ENCODE measurements around the gene SLC6A6.

SLC6A6 gene

DNA sequence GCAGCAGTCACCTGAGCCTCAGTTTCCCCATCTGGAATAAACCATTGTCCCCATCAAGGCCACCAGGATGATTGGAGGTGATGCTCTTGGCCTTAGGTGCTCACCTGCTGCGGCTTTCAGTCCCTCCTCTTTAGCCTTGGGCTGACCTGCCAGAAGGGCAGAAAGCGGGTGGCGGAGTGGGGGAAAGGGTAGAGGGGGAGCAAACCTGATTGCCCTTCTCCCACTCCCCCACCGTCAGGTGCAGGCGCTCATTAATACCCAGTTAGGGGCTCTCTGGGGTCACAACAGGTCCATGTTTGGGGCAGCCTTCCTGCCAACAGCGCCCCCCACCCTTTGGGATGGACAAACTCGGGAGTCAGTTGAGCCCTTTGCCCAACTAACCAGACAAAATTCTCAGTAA, 87.2 kb downstream of the SLC6A6 start:
- no peak for DNase-seq

DNA sequence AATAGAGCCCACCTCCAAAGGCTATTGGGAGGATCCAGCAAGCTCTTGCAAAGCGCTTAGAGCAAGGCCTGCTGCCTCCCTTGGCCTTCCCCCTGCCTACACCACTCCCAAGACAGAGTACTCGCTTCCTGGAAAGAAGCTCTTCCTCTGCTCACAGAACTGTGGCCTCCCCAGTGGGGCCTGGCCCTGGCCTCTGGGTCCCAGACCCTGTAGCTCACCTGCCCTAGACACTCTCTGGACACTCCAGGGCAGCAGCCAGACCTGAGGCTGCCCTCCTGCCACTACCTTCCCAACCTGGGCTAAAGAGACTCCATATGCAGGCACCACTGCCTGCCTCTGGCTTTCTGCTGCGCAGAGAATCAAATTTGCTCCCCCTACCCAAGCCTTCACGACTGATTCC, 87.8 kb downstream of the SLC6A6 start:
- no peak for DNase-seq

DNA sequence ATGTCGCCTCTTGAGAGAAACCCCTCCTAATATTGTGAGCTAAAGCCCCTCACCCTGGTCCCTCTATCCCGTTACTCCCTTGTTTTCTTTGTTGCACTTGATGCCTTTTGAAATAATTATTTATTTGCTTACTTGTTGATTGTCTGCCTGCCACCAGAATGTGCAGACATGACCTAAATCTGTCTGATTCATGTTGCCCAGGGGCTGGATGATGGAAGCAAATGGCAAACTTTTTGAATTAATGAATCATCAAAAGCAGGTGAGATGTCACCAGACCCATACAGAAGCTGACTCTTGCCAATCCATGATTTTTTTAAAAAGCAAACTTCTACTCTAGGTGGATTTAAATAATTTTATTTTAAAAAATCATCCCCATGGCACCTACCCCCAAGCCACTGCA, 88.4 kb downstream of the SLC6A6 start:
- no peak for DNase-seq

DNA sequence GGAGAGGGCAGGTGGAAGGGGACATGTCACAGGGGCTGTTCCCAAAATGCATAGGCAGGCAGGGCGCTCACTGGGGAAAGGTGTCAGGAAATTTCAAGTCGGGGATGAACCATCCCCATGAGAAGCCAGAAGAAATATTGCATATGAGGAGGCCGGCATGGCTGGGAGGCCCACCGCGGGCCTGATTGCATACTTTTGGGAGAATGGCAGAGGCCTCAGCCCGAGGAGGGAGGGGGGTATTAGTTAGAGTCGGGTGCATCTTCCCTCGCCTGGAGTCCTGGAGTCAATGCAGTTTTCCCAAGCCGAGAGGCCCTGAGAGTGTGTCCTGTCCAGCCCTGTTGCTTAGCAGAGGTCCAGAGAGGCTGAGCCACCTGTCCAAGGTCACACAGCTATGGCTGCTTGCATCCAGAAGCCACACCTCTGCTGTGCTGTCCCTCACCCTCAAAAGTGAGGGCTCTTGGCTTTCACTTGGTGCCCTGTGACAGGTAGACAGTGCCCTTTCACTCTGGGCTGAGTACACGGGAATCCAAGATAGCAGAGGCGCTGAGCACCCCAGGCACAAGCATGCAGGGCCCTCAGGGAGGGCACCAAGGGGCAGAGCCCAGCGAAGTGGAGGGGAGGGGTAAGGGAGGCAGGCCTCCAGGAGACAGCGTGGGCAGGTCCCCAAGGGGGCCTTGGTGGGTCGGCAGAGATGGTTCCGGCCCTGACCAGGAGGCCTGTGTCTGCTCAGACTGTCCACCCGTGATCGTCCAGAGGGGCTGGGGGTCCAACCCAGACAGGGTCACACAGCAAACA, 89.2 kb downstream of the SLC6A6 start:
- no peak for DNase-seq

DNA sequence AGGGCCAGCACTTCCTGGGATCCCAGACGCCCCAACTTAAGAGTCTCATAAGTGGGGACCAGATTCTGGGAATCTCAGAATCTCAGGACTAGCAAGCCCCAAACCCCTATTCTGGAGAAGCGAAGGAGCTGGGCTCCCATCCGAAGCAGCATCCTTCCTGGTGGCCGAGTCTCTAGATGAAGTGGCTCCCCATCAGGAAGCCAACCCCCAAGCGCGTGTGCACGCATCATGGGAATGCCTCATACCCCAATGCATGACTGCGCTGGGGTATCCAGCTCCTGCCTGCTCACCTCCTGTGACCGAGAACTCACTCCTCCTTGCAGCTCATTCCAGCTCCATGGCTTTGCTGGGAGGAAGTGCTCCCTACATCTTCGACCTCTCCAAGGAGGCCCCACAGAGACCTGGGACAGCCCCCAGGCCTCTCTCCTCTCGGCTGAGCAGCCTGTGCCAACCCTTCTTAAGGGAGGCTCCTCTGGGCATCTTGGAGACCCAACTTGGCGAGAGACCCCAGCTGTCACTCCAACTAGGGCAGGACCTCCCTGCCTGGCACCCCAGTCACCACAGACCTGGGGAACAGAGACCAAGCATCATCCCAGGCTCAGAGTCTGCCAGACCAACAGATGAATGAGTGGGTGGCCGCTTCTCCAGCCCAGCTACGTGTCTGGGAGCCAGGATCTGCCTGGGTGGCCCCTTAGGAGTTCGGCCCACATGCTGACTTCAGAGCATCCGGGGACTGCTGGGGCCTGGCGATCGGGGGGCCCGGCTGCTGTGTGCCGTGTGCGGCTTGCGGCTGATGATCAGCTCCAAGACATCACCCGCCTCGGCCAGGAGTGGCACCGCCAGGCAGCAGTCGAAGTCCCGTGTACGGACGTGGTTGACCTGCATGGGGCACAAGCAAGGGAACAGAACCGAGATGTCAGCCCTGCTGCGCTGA, 90.8 kb downstream of the SLC6A6 start:
- DNase-seq: no peak

DNA sequence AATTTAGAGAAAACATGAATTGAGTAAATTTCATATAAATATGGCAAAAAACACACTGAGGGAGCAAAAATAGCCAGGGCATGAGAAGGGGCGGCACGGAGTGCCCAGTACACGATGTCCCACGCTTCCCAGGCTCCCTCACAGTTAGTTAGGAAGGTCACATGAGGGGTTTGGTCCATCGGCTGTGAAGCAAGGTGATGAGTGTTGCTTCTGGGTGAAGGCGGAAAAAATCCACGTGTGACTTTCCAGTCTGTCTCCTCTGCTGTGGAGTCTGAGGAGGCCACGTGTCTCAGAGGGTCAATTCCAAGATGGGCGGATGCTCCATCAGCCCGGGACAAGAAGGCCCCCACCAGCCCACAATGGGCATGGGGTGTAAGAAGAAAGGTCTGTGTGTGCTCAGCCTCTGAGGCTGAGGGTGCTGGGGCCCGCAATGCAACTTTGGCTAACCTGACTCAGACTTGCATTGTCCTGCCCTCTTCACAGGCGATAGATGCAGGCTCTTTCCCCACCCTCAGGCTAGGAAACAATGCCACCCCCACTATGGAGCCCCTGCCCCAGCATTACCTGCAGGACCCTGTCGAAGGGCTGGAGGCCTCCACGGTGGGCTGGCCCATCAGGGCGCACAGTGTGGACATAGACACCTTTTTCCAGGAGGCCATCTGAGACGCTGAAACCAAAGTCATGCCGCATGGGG, 92.0 kb downstream of the SLC6A6 start:
- DNase-seq: no peak

DNA sequence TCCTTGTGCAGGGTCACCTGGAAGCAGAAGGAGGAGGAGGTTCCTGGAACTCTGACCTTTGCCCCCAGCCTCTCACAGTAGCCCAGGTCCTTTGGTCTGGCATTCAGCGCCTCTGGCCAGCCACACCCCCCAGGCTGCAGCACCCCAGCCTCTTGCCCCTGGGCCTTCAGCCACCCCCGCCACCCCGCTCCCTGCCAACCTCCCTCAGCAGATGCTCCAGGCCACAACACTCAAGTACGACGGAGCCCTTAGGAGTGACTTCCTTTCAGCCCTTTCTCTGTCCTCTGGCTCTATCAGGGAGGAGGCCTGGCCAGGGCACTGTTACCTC, 92.5 kb downstream of the SLC6A6 start:
- no peak for DNase-seq

DNA sequence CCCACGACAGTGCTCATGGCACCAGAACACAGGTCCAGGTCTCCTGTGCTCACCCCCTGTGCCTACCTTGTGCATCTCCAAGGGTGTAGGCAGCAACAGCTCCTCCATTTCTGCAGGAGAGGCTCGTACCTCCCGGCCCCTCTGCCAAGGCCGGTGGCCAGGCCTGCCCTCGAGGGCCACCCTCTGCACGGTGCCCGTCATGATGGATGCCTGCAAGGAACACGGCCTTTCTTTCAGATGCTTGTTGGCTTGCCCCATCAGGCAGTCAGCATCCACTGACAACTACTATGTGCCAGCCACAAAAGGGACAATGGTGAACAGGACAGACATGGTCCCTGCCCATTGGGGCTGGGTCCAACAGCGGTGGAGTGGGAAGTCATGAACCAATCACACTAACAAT, 93.9 kb downstream of the SLC6A6 start:
- no peak for DNase-seq

DNA sequence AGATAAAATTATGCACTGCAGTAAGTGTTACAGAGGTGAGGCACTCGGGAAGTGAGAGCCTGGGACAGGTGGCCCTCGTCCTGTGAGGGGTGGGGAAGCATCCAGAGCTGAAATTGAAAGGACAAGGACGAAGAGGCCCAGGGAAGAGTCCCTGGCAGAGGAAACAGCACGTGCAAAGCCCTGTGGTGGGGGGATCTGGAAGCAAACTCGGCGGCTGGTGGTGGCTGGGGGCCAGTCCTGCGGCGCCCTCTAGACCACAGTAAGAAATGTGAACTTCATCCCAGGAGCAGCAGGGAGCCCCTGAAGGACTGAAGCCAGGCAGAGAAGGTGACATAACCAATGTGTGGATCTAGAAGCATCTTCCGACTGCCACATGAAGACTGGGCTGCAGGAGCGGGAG, 94.9 kb downstream of the SLC6A6 start:
- DNase-seq: no peak

DNA sequence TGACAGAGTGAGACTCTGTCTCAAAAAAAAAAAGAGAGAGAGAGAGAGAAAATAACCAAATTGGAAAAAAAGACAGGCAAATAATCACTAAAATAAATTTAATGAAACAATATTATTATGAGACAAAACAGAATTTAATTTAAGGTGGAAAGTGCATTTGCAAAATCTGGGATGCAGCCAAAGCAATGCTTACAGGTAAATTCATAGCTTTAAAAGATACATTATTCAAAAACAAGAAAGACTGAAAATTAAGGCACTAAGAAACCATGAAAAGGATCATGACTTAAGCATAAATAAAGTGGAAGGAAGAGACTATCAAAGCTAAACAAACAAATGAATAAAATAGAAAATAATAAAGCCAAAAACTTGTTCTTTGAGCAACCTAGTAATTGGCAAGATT, 100.1 kb downstream of the SLC6A6 start:
- no peak for DNase-seq

DNA sequence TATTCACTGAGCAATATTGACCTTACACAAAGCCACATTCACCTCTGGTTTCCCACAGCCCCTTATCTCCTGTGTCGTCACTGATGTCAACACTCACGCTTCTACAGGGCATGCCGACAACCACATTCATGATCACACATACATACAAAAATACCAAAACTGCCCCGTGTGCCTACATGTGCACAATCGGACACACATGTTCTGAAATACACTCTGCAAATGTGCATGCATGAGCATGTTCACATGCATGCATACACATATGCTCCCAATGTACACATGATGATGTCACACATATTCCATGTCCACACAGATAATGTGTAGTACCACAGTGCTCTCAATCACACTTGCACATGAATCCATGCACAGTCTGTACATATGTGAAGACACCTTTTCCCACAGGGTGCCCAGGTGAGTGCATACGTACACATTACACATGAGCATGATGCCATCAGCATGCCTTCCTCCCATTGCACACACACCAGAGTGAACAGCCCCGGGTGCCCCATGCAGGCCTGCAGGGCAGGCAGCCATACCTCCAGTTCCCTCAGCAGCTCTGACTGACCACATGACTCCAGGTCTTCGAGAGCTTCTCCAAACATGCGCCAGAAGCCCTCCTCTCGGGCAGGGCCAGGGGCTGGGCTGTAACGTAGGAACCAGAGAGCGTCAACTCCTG, 100.8 kb downstream of the SLC6A6 start:
- DNase-seq: no peak

DNA sequence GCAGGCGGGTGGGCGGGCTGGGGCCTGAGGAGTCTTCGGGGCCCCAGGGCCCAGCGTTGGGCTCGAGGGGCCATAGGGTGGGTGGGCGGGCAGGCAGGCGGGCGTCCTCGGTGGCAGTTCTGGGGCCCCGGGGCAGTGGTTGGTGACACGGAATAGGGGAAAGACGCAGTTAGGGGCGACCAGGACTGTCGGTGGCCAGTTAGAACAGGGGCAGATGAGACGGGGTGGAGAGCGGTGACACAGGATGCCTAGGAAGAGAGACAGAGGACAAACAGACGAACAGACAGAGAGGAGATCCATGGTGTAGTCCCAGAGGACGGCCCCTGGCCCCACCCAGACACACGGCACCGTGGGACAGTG, 101.3 kb downstream of the SLC6A6 start:
- no peak for DNase-seq

DNA sequence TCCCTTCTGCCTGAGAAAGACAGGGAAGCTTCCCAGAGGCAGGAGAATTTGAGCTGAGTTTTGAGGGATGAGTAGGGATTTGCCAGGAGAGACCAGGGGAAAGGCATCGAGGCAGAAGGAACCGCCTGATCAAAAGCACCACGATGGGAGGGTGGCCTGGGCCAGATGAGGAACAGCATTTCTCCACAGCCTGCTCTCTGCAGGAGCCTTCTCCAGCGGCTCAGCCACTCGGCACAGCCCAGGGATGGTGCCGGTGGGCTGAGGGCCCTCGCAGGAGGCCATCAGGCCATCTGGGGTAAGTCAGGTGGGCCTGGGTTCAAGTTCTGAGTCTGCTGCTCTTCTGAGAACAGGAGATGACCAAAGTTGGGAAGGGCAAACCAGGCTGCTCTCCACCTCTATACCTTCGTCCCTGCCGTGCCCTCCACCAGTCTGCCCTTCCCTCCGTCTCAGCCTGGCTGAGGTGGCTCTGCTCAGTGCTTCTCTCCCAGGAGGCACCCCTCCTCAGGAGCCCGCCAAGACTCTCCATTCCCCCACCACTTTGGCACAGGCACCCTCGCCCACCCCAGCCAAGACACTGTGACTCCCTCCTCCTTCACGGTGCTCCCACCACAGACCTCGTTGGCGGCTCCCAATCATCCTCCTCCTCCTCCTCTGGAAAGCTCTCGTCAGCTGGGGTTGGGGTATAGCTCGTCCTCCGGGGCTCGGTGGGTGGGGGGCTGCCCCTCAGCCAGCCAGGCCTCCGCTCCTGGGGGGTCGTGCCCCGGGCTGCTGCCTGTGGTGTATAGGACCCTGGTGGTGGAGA, 102.8 kb downstream of the SLC6A6 start:
- DNase-seq: no peak

DNA sequence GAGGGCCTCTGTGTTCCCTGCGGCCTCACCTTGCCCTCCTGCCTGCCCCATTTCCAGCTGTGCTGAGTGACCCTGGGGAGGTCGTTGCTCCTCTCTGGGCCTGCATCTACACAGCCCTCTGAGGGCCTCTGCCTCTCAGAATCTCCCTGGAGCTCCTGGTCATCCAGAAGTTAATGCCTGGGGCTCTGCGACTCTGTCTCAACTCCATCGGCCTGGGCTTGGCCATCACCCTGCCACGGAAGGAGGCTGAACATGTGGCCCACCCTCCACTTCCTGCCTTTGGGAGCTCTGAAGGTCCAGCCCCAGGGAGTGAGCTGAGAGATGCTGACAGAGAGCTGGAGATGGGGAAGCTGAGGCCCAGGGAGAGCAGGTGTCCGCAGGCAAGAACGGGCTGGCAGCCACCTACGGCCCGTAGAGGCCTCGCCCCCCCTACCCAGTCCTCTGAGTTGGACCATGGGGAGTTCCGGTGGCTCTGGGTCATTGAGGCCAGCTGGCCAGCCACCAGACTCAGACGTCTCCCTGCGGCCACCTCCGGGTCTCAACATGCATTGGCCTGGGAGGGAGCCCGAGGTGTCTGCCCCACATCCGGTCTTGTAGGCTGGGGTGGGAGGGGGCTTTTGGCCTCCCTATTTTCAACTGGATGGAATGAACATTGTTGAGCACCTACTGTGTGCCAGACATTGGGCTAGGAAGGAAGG, 103.5 kb downstream of the SLC6A6 start:
- no peak for DNase-seq

DNA sequence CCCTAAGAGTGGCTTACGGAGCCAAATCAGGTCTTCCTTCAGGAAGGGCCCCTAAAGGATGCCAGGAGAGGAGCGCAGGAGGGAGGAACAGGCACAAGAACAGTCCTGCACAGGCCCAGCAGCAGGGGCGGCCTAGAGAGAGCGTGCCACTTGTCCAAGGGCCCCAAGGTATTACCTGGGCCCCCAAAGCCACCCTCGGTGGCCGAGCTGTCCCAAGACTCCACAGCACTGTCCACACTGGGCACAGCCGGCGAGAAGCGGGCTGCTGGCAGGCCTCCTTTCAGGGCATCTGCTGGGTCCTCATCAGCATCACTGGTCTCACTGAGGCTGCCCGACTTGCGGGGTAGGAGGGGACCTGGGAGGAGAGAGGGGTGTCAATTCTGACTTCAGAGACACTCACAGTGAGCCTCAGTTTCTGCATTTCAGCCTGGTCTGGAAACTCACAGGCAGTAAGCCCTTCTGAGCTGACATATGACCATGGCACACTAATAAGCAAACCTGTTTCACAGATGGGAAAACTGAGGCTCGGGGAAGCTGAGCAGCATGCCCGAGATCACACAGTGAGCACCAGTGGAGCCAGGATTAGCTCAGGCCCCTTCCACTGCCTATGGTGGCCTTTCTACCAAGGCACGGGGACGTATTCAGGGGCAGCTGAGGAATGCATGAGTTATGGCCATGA, 104.4 kb downstream of the SLC6A6 start:
- DNase-seq: no peak

DNA sequence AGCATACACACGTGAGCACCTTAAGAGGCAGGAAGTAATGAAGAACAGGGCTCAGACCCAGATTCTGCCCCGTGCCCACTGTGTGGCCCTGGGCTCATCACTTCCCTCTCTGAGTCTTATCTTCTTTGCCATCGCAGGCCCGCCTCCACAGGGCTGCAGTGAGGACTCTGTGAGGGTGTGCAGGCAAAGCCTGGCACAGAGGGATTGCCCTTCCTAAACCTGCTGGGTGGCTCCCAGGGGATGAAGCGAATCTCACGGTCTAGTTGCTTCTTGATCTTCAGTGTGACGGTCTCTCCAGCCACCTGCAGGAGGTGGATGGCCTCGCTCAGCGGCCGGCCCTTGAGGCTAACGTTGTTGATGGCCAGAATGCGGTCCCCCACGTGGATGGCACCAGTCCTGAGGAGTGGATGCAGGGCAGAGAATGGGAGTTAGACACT, 104.9 kb downstream of the SLC6A6 start:
- no peak for DNase-seq

DNA sequence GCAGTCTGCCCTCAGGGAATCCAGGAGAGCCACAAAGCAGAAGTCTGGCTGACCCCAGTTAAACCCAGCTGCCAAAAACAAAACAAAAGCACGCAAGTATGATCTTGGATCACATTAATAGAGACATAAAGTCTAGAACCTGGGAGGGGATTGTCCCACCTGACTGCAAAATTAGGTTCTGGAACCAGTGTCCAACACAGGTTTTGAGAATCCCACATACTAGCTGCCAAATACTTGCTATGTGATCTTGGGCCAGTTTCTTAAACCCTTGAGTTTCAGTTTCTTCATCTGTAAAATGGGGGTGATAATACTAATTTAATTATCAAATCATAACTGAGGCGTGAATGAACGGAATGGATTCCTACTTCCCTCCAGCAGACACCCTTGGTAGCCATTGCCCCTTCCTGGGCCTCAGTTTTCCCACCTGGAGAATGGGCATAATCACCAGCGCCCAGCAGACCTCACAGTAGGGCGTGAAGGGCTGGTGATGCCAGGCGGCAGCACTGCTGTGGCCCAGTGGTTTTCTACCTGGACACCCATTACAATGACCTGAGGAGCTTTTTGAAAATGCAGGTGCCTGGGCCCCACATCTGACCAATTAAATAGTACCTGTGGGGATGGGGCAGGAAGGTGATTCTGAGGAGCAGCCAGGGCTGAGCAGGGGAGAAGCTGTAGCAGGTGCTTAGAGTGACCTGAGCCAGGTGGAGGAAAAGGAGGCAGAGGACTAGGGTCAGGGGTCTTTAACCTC, 105.5 kb downstream of the SLC6A6 start:
- DNase-seq: no peak

DNA sequence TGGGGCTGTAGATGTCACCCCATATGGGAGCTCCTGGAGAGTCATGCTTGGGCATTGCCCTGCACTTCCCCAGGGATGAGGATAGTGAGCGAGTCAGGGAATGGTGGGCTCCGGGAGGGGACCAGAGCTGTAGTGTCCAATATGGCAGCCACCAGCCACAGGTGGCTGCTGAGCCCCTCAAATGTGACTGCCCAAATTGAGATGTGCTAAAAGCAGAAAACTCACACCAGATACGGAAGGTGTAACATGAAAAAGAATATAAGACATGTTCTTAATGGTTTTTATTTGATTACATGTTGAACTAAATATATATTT, 106.1 kb downstream of the SLC6A6 start:
- DNase-seq: no peak

DNA sequence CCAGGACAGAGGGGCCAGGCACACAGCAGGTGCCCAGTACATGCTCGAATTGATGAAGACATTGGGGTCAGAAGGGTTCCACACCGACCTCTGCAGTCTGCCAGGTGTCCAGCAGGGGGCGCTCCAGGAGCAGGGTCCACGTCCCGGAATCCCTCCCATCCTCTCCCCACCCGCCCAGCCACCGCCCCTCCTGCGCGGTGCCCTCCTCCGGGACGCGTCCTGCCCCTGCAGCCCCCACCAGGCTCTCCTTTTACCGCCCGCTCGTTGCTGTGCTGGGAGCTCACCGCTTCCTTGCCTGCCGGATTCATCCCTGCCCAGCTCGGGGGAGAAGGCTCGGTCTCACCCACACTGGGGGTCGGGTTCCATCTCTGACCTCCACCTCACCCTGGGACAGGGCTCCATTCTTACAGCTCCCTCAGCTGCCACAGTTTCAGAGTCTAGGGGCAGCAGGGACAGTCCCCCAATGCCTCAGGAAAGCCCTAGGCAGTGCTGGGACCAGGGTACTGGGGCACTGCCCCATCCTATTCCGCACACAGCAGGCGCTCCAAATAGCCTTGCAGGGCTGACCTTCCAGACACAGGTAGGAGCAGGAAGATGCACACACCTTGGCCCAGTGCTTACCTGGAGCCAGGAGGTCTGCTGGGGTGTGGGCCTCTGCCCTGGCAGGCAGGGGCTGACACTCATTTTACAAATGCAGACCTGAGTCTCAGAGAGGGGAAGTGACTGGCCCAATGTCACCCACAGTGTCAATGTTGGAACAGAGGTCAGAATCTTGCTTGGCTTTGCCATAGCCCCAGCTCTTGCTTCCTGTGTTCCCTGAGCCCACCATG, 106.8 kb downstream of the SLC6A6 start:
- peak; percentile 22 for DNase-seq

DNA sequence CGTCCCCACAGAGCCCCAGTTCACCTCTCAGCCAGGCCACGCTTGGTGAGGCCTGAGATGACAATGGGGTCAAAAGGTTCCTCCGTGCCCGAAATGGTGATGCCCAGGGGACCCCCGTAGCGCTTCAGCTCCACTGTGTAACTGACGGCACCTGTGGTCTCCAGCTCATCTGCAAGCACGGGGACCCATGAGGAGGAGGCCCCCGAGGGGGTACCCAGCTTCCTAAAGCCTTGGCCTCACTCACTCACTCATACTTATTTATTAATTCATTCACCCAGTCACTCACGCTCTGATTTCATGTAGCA, 107.3 kb downstream of the SLC6A6 start:
- no peak for DNase-seq

Data from NCI-H226 (cell line).